GM13976 (cell line): ENCODE data around the gene ZFAND6.

ENCODE experiments used
- DNase-seq: peaks from one replicate; pipeline ENCODE4 v3.0.0; 2012; ENCODE audit warnings: low spot score
- CTCF ChIP-seq: IDR thresholded peaks from 2 replicates; pipeline ENCODE4 v1.5.1; 2012; ENCODE audit warnings: borderline replicate concordance, mild to moderate bottlenecking; ENCODE audit not compliant: insufficient read depth; ENCODE audit errors: extremely low read depth, missing control alignments, control extremely low read depth
- in situ Hi-C: fragments of 300-500 bp; cut with MboI; formaldehyde crosslinking; loops from one replicate; pipeline ENCODE4 v1.12.0; 2022; ENCODE audit warnings: low sequenced_read_pairs, mixed read lengths, inconsistent platforms; ENCODE audit not compliant: unreplicated experiment

Gene ZFAND6

GRCh38 chr15:80055933-80056332 is 3.5 kb upstream of the ZFAND6 start:
- in situ Hi-C loops, result no loop called here
- DNase-seq, result no peak
- no peak for TF ChIP-seq CTCF

- no peak for DNase-seq
- in situ Hi-C loops, result no loop called here
- TF ChIP-seq CTCF, result no peak
Measured at GRCh38 chr15:80058044-80058443, 1.4 kb upstream of the ZFAND6 start.

GRCh38 chr15:80059786-80060355 is 395 bp downstream of the ZFAND6 start:
- TF ChIP-seq CTCF, result no peak
- DNase-seq, result peak; percentile 85
- in situ Hi-C loops, result no loop called here

GRCh38 chr15:80060356-80061006 is 1.0 kb downstream of the ZFAND6 start:
- DNase-seq, result no peak
- in situ Hi-C loops, result no loop called here
- peak; percentile 37 for TF ChIP-seq CTCF

GRCh38 chr15:80061582-80061981 is 2.1 kb downstream of the ZFAND6 start:
- in situ Hi-C loops, result no loop called here
- TF ChIP-seq CTCF, result no peak
- no peak for DNase-seq

GRCh38 chr15:80066912-80067311 is 7.4 kb downstream of the ZFAND6 start:
- no peak for DNase-seq
- no peak for TF ChIP-seq CTCF
- in situ Hi-C loops, result no loop called here

- no peak for TF ChIP-seq CTCF
- DNase-seq, result no peak
Measured at GRCh38 chr15:80068578-80068977, 9.1 kb downstream of the ZFAND6 start.

More at GRCh38 chr15:80068578-80068977, 9.1 kb downstream of the ZFAND6 start:
- in situ Hi-C loops, result no loop called here
